B cell (primary cell): ENCODE data around the gene GPX7. TPM values are rescaled to one million over a fixed set of nuclear protein-coding genes. Genes with fewer than 3 reads are reported as not detected.
A peak's percentile ranks its signal among the peaks of the same experiment; 100 is the strongest.

Source experiments
- ATAC-seq: fragments of 200-7000 bp; cut with Tn5 transposase; one replicate; pipeline ENCODE4 v1.10.0; 2021; ENCODE audit warnings: low read depth, mild to moderate bottlenecking, moderate number of reproducible peaks, moderate library complexity
- CTCF ChIA-PET: fragments of 350-600 bp; sonication (Branson Sonifier 250); formaldehyde crosslinking; loops from one replicate; lab custom pipeline; 2021; ENCODE audit warnings: antibody characterized with exemption, inconsistent platforms; lab: Charles Lee
- POLR2A ChIA-PET: fragments of 350-600 bp; sonication (Branson Sonifier 250); formaldehyde crosslinking; loops from one replicate; lab custom pipeline; 2021; ENCODE audit warnings: antibody characterized with exemption; lab: Charles Lee
- DNase-seq: peaks from one replicate; pipeline ENCODE4 v3.0.0; 2013
- H2AFZ ChIP-seq: 2 replicates; pipeline ENCODE4 v1.6.1; 2012; ENCODE audit warnings: mild to moderate bottlenecking, low read depth, low read length; ENCODE audit not compliant: insufficient read depth, poor library complexity, severe bottlenecking
- H3K27ac ChIP-seq, 2 donors: 1 replicate in 1 of 2; 2 replicates in 1 of 2; pipeline ENCODE4 v1.5.1; 2012 to 2013; ENCODE audit warnings: low read length in 2 of 2, mild to moderate bottlenecking in 2 of 2, moderate library complexity in 1 of 2
- H3K27me3 ChIP-seq, 4 experiments: fragments of 200-600 bp in 1 of 4; sonication (generic) in 1 of 4; replicated peaks in 1 of 4; 1 replicate in 2 of 4; 2 replicates in 2 of 4; pipeline versions ENCODE4 v1.6.1 to v1.7.0; 2013 to 2016; ENCODE audit warnings: low read length in 3 of 4, mild to moderate bottlenecking in 2 of 4, mixed read lengths in 1 of 4, moderate library complexity in 1 of 4; ENCODE audit not compliant: insufficient read depth in 4 of 4, control insufficient read depth in 3 of 4; ENCODE audit errors: control extremely low read depth in 1 of 4
- H3K36me3 ChIP-seq, 2 experiments: replicated peaks in 1 of 2; 1 replicate in 1 of 2; 2 replicates in 1 of 2; pipeline versions ENCODE4 v1.6.1 to v1.7.1; 2013; ENCODE audit warnings: low read length in 1 of 2; ENCODE audit not compliant: insufficient read depth in 2 of 2, control insufficient read depth in 1 of 2; ENCODE audit errors: control extremely low read depth in 1 of 2, extremely low read depth in 1 of 2
- H3K4me1 ChIP-seq, 2 donors: fragments of 200-600 bp in 1 of 2; sonication (generic) in 1 of 2; 1 replicate in 1 of 2; 2 replicates in 1 of 2; pipeline versions ENCODE4 v1.5.1 to v1.6.1; 2013 to 2017; ENCODE audit warnings: low read length in 2 of 2; ENCODE audit not compliant: control insufficient read depth in 2 of 2, insufficient read depth in 2 of 2
- H3K4me2 ChIP-seq: replicated peaks from 2 replicates; pipeline ENCODE3; 2012; ENCODE audit warnings: mild to moderate bottlenecking, low read depth, low read length; ENCODE audit not compliant: poor library complexity, severe bottlenecking
- H3K4me3 ChIP-seq, 5 experiments: fragments of 200-600 bp in 1 of 5; sonication (generic) in 1 of 5; 1 replicate in 3 of 5; 2 replicates in 2 of 5; pipeline versions ENCODE4 v1.5.1 to v1.7.0; 2011 to 2016; ENCODE audit warnings: low read length in 4 of 5, mild to moderate bottlenecking in 4 of 5, low read depth in 2 of 5, control low read depth in 1 of 5, moderate library complexity in 1 of 5; ENCODE audit not compliant: insufficient read depth in 1 of 5; ENCODE audit errors: control extremely low read depth in 1 of 5, extremely low read depth in 1 of 5
- H3K79me2 ChIP-seq: fragments of 200-600 bp; sonication (generic); one replicate; pipeline ENCODE4 v1.6.0; 2016; ENCODE audit warnings: low read length; ENCODE audit not compliant: control insufficient read depth, insufficient read depth
- H3K9ac ChIP-seq: fragments of 200-600 bp; sonication (generic); 2 replicates; pipeline ENCODE4 v1.6.1; 2017; ENCODE audit warnings: mild to moderate bottlenecking, low read length, moderate library complexity
- H3K9me3 ChIP-seq, 3 donors: one replicate each; pipeline versions ENCODE4 v1.6.1 to v1.7.1; 2013; ENCODE audit warnings: low read length in 2 of 3; ENCODE audit not compliant: control insufficient read depth in 2 of 3, insufficient read depth in 1 of 3; ENCODE audit errors: control extremely low read depth in 1 of 3
- H4K20me1 ChIP-seq: 2 replicates; pipeline ENCODE4 v1.6.0; 2012; ENCODE audit warnings: mild to moderate bottlenecking, low read length; ENCODE audit not compliant: insufficient read depth, control insufficient read depth, poor library complexity, severe bottlenecking
- H3K27ac Mint-ChIP-seq: one replicate; pipeline ENCODE4 v1.8.0; 2021; ENCODE audit warnings: mixed read lengths
- H3K27me3 Mint-ChIP-seq: one replicate; pipeline ENCODE4 v1.8.0; 2021; ENCODE audit warnings: mixed read lengths
- H3K4me1 Mint-ChIP-seq: one replicate; pipeline ENCODE4 v1.8.0; 2021; ENCODE audit warnings: mixed read lengths
- H3K4me3 Mint-ChIP-seq: one replicate; pipeline ENCODE4 v1.8.0; 2021; ENCODE audit warnings: mixed read lengths
- H3K9me3 Mint-ChIP-seq: one replicate; pipeline ENCODE4 v1.8.0; 2022; ENCODE audit warnings: mixed read lengths; ENCODE audit not compliant: insufficient read depth
- CTCF ChIP-seq: fragments of 200-600 bp; IDR thresholded peaks from one replicate; pipeline ENCODE4 v1.8.0; 2022; ENCODE audit warnings: antibody characterized with exemption, mild to moderate bottlenecking
- EZH2 ChIP-seq: IDR thresholded peaks from 2 replicates; pipeline ENCODE4 v1.6.1; 2012; ENCODE audit warnings: borderline replicate concordance, low read depth, mild to moderate bottlenecking, moderate library complexity, low read length; ENCODE audit not compliant: insufficient read depth, poor library complexity, severe bottlenecking
- WGBS: methylation state at CpG from one replicate; pipeline ENCODE4 v1.1.5; 2013; ENCODE audit warnings: missing lambda C conversion rate; ENCODE audit not compliant: insufficient coverage; 5-methylcytosine and 5-hydroxymethylcytosine counted together
- intact Hi-C: fragments of 100-400 bp; cut with micrococcal nuclease; formaldehyde crosslinking; loops from one replicate; pipeline ENCODE4 v1.10.0; 2022
- polyA plus RNA-seq: library from polyadenylated mRNA; depleted of rRNA; stranded (reverse); fragments of >200 nt; gene quantifications from 2 replicates; pipeline ENCODE4 v1.2.3, GENCODE V29; 2012
- total RNA-seq, 2 donors: library from RNA; stranded (reverse); fragments of 120-200 nt in 1 of 2; gene quantifications; 1 replicate in 1 of 2; 2 replicates in 1 of 2; pipeline versions ENCODE4 v1.2.3 to v1.2.4, GENCODE V29; 2013 to 2022

GPX7 gene
- total and polyA plus RNA-seq, 2 donors (not counting 1 experiment from before 2014, with no cell fraction given): 21.4 to 27.6 TPM

DNA sequence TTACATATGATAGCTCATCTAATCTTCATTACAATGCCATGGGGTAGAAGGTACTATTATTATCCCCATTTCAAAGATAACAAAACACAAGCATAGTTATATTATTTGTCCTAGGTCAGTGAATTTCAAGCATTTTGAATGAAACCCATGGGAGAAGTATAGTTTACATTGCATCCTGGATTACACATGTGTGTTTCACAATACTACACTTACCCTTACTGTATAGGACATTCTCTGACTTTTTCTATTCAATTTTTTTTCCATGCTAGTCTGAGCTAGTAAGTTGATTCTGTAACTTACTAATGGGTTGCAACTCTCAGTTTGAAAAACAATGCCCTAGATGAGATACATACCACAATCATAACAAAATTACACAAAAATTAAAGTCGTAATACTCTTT is 8.7 kb upstream of the GPX7 start:
- no peak overlapping the region for H3K9ac ChIP-seq
- Mint-ChIP-seq H3K27me3 (no peaks in the 10 kb centered on the region), H3K27ac (peak overlapping the region; percentile 67), H3K4me3 (no peak overlapping the region), H3K9me3 (no peaks in the 10 kb centered on the region), H3K4me1 (peaks cover 37% of the 10 kb centered on the region)
- H3K36me3 ChIP-seq: no peaks in the 10 kb centered on the region
- ATAC-seq (no peak), DNase-seq (no peak)
- ChIA-PET CTCF (interaction anchor here (1.1 to 1.8 kb wide), 4 partner anchors 8 to 73 kb away, joined by 4 to 6 read pairs (median 4); partner anchors contain the start of genes GPX7 and SHISAL2A), POLR2A (interaction anchor here (1.0 to 1.6 kb wide), 3 partner anchors 8 to 40 kb away, joined by 4 read pairs; partner anchors contain the start of genes GPX7, SHISAL2A and TUT4)
- H3K27ac ChIP-seq: peak overlapping the region in 1 of 2 donors; percentile 69
- no peaks in the 10 kb centered on the region for H4K20me1 ChIP-seq
- H3K9me3 ChIP-seq: no peaks in the 10 kb centered on the region
- H3K4me1 ChIP-seq: peaks cover 19 to 23% of the 10 kb centered on the region in 2 donors
- intact Hi-C loops: no loop called here
- no peaks in the 10 kb centered on the region for H3K79me2 ChIP-seq
- H2AFZ ChIP-seq: no peak overlapping the region
- no CpG with 5 or more reads among the region's 1 CpG for WGBS
- no peak overlapping the region for H3K4me3 ChIP-seq
- no peak overlapping the region for H3K4me2 ChIP-seq
- no peaks in the 10 kb centered on the region for H3K27me3 ChIP-seq
- TF ChIP-seq CTCF: no peak
- no peak for TF ChIP-seq EZH2

DNA sequence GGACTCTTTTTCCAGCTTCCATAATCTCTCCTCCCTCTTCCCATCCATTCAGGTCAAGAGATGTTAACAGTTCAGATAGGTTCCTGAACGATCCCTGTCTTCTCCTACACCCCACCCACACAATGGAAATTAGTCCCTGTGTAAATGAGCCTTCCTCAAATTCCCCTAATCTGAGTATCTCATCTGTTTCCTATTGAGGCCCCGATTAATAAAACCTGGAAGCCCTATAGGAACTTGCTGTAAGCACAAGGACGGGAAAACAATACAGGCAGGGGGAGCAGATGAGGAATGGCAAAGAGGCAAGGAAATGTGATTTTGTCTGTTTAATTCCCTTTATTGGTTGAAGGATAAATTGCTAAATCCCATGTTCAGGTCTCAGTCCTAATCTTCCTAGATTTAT is 7.1 kb upstream of the GPX7 start:
- Histone ChIP-seq H3K4me1 (peaks cover 17 to 18% of the 10 kb centered on the region in 2 donors), H3K4me3 (no peak overlapping the region), H3K9ac (no peak overlapping the region), H3K79me2 (peaks cover 11% of the 10 kb centered on the region), H3K4me2 (no peak overlapping the region), H3K27me3 (no peaks in the 10 kb centered on the region), H3K36me3 (no peaks in the 10 kb centered on the region), H4K20me1 (no peaks in the 10 kb centered on the region), H3K27ac (no peak overlapping the region), H2AFZ (no peak overlapping the region), H3K9me3 (no peaks in the 10 kb centered on the region)
- DNase-seq (no peak), ATAC-seq (no peak)
- H3K27ac Mint-ChIP-seq: peak overlapping the region; percentile 50
- intact Hi-C loops: no loop called here
- WGBS: 23% methylated on average over 1 of the region's 3 CpGs
- CTCF ChIA-PET: no interaction called here
- POLR2A ChIA-PET: no interaction called here
- TF ChIP-seq CTCF: no peak
- TF ChIP-seq EZH2: no peak
- H3K4me3 Mint-ChIP-seq: no peak overlapping the region
- peaks cover 28% of the 10 kb centered on the region for H3K4me1 Mint-ChIP-seq
- no peaks in the 10 kb centered on the region for H3K9me3 Mint-ChIP-seq
- H3K27me3 Mint-ChIP-seq: no peaks in the 10 kb centered on the region
